OCI-LY3 (cell line): ENCODE results near the gene ASS1.

Experiments
- CTCF ChIP-seq: fragments of 200-600, 300-600 bp; sonication (generic); IDR thresholded peaks from 2 replicates; pipeline ENCODE4 v1.5.1; 2014; ENCODE audit warnings: antibody characterized with exemption, low read length, low read depth
- EZH2phosphoT487 ChIP-seq: fragments of 200-600 bp; shearing (Covaris generic); IDR thresholded peaks from 2 replicates; pipeline ENCODE4 v1.6.1; 2018; ENCODE audit warnings: antibody characterized with exemption, mixed run types, low read depth

- TF ChIP-seq CTCF, result no peak
- TF ChIP-seq EZH2phosphoT487, result no peak
These were observed 56.9 kb downstream of the ASS1 start for GRCh38 chr9:130501639-130502038.
